Eye (tissue), 1 donor: ENCODE measurements around the gene ATP23.

Source experiments
- DNase-seq: peaks from one replicate; pipeline ENCODE4 v3.0.0-alpha.2; 2015

ATP23 gene

GRCh38 chr12:57941165-57941894, at the start of gene ATP23:
Gene ATP23, plus strand, starts transcription at chr12:57941567. Its CDS starts 135 bp downstream, at chr12:57941702.
- DNase-seq = peak; percentile 93

GRCh38 chr12:57892232-57892972, 49.0 kb upstream of the ATP23 start:
- DNase-seq = no peak

- peak; percentile 97 for DNase-seq
These were observed 47.7 kb upstream of the ATP23 start for GRCh38 chr12:57893431-57894353.

- peak; percentile 77 for DNase-seq
These were observed 46.7 kb upstream of the ATP23 start for GRCh38 chr12:57894399-57895292.

DNA sequence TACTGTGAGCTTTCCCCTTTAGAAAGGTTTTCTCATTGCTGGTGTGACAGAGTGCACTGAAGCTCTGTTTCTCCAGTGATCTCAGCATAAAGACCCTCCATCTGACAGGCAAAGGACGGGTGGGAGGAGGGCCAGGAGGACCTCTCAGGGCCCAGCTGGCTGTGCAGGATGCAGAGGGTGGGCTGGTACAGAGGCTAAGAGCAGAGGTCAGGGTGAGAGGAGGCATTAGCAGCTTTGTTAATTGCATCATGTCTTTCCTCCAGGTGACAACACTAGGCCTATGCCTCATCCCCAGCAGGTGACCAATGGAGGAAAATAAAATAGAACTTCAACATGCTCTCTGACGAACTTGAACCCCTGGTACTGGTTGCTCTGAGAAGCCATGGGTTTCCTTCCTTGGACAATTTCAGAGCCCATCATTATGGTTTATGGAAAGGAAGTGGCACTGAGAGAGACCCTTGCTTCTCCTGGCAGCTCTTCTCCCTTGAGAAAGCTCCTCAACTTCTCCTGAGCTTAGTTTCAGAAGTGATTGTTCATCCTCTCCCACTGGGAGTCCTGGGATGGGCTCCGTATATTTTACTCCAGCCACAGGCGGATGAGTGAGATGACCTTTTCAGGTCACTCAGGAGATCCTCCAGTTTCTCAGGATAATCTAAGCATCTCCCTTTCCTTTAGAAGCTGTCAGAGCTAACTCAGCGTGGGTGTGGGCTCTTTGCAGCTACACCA, 45.8 kb upstream of the ATP23 start:
- peak; percentile 63 for DNase-seq

DNA sequence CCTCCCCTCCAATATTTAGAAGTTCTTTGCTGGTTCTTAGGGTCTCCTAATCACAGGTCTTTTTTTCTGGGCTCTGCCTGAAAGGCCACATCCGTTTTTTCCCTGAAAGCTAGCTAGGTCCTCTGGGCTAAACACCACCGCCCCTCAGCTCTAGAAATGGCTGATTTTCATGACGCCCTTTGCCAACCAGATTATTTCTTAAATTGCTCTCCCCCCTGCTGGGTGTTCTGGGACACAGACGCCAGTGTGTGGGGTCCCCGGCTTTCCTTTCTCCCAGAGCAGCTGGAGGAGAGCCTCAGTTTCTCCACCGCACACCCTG, 45.3 kb upstream of the ATP23 start:
- DNase-seq = peak; percentile 73

DNA sequence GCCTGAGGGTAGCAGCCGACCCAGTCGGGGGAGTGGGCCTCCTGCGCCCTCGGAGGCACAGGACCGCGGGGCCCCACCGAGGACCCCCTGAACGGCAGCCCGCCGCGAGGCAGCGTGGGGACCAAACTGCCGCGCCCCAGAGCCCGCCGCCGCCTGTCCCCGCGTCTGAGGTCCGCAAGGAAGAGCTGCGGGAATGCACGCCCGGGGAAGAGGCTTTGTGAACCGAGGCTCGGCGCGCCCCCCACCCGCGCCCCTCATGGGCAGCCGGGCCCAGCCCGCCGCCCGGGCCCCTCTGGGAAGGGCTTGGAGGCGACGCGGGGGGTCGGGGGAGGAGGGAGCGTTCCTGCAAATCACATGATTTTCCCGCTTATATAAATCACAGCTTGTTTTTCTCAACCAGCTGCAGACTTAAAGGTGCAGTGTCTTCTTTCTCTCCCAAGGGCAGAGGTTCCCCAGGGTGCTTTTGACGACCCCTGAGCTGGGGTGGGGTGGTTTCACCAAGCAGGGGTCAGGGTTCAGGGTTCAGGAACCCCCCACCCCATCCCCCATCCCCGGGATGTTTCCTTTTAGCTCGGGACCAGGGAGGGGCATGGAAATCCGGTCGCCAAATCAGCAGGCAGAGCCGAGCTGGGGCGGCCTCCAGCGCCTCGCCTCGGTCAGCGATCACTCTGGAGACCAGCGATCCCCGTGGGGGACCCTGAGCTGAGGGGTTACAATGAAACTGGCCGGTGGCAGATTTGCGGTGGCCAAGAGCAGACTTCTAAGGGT, 44.7 kb upstream of the ATP23 start:
- peak; percentile 91 for DNase-seq

DNA sequence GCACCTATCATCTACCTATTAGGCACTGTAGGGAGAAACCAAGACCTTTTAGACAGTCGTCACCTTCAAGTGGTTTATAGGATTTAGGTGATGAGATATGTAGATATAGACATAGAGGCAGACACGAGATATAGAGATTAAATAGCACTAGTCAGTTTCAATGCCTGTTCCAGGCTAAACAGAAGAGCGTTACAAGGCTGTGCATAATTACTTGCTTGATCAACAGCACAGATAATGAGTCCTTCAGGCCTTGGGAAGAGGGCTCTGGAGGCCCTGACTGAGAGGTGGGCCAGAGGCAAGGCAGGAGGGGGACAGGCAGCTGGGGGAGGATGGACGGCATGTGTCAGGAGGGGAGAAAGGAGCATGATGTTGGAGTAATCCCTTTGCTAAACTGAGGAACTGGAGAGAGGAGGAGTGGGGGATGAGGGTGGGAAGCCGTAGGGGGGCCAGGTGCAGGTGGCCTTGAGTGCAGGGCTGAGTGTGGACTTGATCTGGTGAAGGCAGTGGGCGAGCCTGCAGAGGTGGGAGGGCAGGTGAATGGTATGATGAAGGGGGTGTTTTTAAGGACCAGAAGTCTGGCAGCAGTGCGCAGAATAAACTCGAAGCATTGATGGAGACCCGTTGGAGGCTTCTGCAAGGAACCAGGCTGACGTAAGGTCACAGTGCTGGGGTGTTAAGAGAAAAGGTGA, 43.9 kb upstream of the ATP23 start:
- DNase-seq = no peak

DNA sequence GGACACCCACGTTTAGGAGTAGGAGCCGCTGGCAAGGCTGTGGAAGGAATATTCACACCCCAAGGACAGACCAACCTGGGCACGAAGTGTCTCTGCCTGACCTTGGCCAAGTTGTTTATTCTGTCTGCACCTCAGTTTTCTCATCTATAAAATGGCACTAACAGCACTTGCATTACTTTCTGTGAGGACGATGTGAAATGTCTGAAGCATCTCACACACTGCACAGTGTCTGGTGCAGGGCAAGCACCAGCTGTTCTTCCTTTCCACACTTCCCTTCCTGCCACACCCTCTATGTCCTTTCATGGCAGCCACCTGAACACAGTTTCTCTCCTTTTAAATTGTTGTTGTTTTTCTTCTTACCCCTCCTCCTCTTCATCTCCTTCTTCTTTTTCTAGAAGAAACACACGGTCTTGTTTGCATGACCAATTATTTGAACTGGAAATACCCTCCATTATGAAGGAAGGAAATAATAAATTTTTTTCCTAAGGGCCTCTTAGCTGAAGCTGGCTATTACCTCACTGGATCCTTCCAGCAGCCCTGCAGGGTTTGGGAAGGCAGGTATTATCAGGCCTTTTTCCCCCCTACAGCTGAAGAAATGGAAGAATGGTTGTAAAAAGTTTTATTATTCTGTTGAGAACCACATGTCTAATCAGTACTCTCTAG, 42.9 kb upstream of the ATP23 start:
- DNase-seq = no peak

GRCh38 chr12:57899010-57899662, 42.2 kb upstream of the ATP23 start:
- no peak for DNase-seq

DNA sequence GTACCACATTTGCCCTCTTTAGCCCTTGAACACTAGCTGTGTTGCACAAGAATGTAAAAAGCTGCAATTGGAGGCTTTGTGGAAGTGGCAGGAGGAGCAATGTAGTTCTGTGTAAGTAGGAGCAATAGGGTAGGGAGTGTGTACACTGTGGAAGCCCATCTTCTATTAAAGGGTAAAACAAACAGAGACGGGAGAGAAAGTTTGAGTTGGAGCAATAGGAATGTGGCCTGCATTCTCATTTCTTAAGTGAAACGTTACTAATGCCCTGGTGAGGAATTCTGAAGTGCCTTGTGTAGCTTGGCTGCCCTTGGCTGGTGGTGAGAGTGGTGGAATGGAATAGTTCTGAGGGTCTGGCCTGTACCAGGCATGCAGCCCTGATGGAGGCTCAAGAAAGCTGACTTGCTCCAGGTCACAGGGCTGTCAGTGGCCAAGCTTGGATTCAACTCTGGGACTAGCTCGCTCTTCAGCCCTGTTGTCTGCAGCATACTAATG, 38.8 kb upstream of the ATP23 start:
- DNase-seq = no peak

GRCh38 chr12:57904426-57904825, 36.9 kb upstream of the ATP23 start:
- DNase-seq = no peak

- DNase-seq = peak; percentile 97
These were observed 36.2 kb upstream of the ATP23 start for GRCh38 chr12:57904848-57905811.

GRCh38 chr12:57905812-57906475, 35.4 kb upstream of the ATP23 start:
- no peak for DNase-seq

DNA sequence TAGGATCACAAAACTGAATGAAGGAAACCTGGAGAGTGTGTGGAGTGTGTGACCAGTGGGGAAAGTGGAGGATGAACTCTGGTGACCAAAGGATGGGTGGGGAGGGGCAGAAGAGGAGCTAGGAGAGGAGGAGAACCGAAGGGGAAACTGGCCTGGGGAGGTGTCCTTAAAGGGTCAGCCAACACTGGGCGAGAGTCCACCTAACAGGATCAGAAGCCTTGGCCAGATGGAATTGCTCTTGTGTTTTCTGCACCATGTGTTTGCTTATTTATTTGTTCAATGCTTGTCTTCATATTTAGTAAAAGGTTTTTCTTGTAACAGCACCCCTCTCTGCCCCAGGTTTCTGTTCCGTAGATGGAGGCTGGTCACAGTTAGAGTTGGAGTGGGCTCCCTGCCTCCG, 34.5 kb upstream of the ATP23 start:
- no peak for DNase-seq

- DNase-seq = no peak
These were observed 34.1 kb upstream of the ATP23 start for GRCh38 chr12:57907281-57907680.

- DNase-seq = no peak
These were observed 32.9 kb upstream of the ATP23 start for GRCh38 chr12:57908511-57908910.
